HG02571 (cell line): ENCODE data around the gene IFNA14.
"Not testable (repeated sequence)": the region's sequence is repeated elsewhere in the genome, so short reads cannot be mapped to it uniquely, and the experiment has no call there.

Experiments used
- ATAC-seq: cut with Tn5 transposase; IDR thresholded peaks from one replicate; pipeline ENCODE4 v1.9.1; 2021; ENCODE audit warnings: mild to moderate bottlenecking, moderate library complexity; ENCODE audit not compliant: unreplicated experiment

Gene IFNA14

GRCh38 chr9:21239911-21240310, at the start of gene IFNA14:
Gene IFNA14, minus strand, starts transcription at chr9:21240005. Its CDS starts 70 bp downstream, at chr9:21239935.
- no peak for ATAC-seq

GRCh38 chr9:21287280-21287679, 47.5 kb upstream of the IFNA14 start:
- no peak for ATAC-seq

- ATAC-seq: no peak
Measured at GRCh38 chr9:21286659-21287058, 46.9 kb upstream of the IFNA14 start.

- ATAC-seq: no peak
Measured at GRCh38 chr9:21286099-21286498, 46.3 kb upstream of the IFNA14 start.

GRCh38 chr9:21281275-21281674, 41.5 kb upstream of the IFNA14 start:
- ATAC-seq: no peak

GRCh38 chr9:21268347-21268657, 28.5 kb upstream of the IFNA14 start:
- ATAC-seq: peak; percentile 17

GRCh38 chr9:21267485-21268346, 27.9 kb upstream of the IFNA14 start:
- peak; percentile 69 for ATAC-seq

- ATAC-seq: no peak
Measured at GRCh38 chr9:21266733-21267484, 27.1 kb upstream of the IFNA14 start.

GRCh38 chr9:21265421-21266189, 25.8 kb upstream of the IFNA14 start:
- no peak for ATAC-seq

- no peak for ATAC-seq
Measured at GRCh38 chr9:21255538-21256212, 15.9 kb upstream of the IFNA14 start.

- peak; percentile 64 for ATAC-seq
Measured at GRCh38 chr9:21252721-21253547, 13.1 kb upstream of the IFNA14 start.

GRCh38 chr9:21251638-21252037, 11.8 kb upstream of the IFNA14 start:
- ATAC-seq: no peak

- no peak for ATAC-seq
Measured at GRCh38 chr9:21251190-21251589, 11.4 kb upstream of the IFNA14 start.

GRCh38 chr9:21244836-21245235, 5.0 kb upstream of the IFNA14 start:
- no peak for ATAC-seq

- not testable (repeated sequence) for ATAC-seq
Measured at GRCh38 chr9:21236360-21236714, 3.5 kb downstream of the IFNA14 start.

GRCh38 chr9:21235468-21236359, 4.1 kb downstream of the IFNA14 start:
- peak; percentile 82 for ATAC-seq

GRCh38 chr9:21234153-21234687, 5.6 kb downstream of the IFNA14 start:
- ATAC-seq: no peak

GRCh38 chr9:21233258-21233657, 6.5 kb downstream of the IFNA14 start:
- no peak for ATAC-seq

GRCh38 chr9:21228122-21228521, 11.7 kb downstream of the IFNA14 start, which contains the start of gene IFNA17:
Gene IFNA17, minus strand, starts transcription at chr9:21228222. Its CDS starts 49 bp downstream, at chr9:21228173.
- no peak for ATAC-seq
